Measurements from ENCODE around the gene FBRSL1. TPM values are rescaled to one million over a fixed set of nuclear protein-coding genes. Genes with fewer than 3 reads are reported as not detected.
A peak's percentile ranks its signal among the peaks of the same experiment; 100 is the strongest.

The FBRSL1 gene
- total RNA-seq, 3 donors from 2014 or later (not counting 1 experiment from before 2014, with no cell fraction given), result 67.5 to 78.0 (median 76.2) TPM

DNA sequence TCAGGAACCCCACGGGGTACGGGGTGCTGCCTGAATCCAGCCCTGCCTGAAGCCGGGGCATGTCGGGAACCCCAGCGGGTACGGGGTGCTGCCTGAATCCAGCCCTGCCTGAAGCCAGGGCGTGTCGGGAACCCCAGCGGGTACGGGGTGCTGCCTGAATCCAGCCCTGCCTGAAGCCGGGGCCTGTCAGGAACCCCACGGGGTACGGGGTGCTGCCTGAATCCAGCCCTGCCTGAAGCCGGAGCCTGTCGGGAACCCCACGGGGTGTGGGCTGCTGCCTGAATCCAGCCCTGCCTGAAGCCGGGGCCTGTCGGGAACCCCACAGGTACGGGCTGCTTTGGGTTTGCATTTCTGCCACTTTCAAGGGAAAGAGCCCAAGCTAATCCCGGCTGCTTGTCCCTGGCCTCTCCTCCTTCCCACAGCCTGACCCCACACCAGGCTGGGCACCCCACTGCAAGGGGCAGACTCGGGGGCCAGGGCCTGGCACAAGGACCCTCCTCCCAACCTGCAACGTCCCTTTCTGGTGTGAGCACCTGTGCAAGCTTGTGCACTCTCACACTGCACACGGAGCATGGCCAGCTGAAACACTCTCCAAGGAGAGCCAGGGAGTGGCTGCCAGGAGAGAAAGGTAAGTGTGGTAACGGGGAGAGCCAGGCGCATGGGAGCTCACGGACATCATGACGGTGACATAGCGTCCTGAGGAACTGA lies 5.6 kb upstream of the FBRSL1 start:
- H3K4me3 Mint-ChIP-seq, result no peak overlapping the region
- WGBS (ENCODE audit: insufficient coverage), result 93% methylated on average over 28 of the region's 28 CpGs
- H3K9me3 Mint-ChIP-seq, result no peaks in the 10 kb centered on the region
- no peaks in the 10 kb centered on the region for H3K27me3 ChIP-seq (ENCODE audit: control insufficient read depth, insufficient read depth, low read length)
- TF ChIP-seq, protein P1, sequence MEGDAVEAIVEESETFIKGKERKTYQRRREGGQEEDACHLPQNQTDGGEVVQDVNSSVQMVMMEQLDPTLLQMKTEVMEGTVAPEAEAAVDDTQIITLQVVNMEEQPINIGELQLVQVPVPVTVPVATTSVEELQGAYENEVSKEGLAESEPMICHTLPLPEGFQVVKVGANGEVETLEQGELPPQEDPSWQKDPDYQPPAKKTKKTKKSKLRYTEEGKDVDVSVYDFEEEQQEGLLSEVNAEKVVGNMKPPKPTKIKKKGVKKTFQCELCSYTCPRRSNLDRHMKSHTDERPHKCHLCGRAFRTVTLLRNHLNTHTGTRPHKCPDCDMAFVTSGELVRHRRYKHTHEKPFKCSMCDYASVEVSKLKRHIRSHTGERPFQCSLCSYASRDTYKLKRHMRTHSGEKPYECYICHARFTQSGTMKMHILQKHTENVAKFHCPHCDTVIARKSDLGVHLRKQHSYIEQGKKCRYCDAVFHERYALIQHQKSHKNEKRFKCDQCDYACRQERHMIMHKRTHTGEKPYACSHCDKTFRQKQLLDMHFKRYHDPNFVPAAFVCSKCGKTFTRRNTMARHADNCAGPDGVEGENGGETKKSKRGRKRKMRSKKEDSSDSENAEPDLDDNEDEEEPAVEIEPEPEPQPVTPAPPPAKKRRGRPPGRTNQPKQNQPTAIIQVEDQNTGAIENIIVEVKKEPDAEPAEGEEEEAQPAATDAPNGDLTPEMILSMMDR (IDR thresholded peaks at IDR 0.05), result no peak
- no peak overlapping the region for H3K27ac Mint-ChIP-seq
- no peak for DNase-seq
- intact Hi-C loops (cut with micrococcal nuclease), result no loop called here
- no peaks in the 10 kb centered on the region for H3K9me3 ChIP-seq (ENCODE audit: control insufficient read depth, insufficient read depth, low read length)
- H3K4me1 Mint-ChIP-seq, result peaks cover 23 to 45% of the 10 kb centered on the region in 2 donors
- H3K36me3 ChIP-seq (ENCODE audit: control insufficient read depth, insufficient read depth, low read length), result no peaks in the 10 kb centered on the region
- peaks cover 0 to 8% of the 10 kb centered on the region in 2 donors for H3K27me3 Mint-ChIP-seq (ENCODE audit: low read depth in 2 of 2)
- no peak overlapping the region for H3K27ac ChIP-seq (ENCODE audit: low read length)
- no peaks in the 10 kb centered on the region for H3K36me3 Mint-ChIP-seq
- no peak for ATAC-seq
- no peak overlapping the region for H3K4me3 ChIP-seq (ENCODE audit: low read length)
- H3K4me1 ChIP-seq (ENCODE audit: control insufficient read depth, insufficient read depth, low read length), result peaks cover 48% of the 10 kb centered on the region

DNA sequence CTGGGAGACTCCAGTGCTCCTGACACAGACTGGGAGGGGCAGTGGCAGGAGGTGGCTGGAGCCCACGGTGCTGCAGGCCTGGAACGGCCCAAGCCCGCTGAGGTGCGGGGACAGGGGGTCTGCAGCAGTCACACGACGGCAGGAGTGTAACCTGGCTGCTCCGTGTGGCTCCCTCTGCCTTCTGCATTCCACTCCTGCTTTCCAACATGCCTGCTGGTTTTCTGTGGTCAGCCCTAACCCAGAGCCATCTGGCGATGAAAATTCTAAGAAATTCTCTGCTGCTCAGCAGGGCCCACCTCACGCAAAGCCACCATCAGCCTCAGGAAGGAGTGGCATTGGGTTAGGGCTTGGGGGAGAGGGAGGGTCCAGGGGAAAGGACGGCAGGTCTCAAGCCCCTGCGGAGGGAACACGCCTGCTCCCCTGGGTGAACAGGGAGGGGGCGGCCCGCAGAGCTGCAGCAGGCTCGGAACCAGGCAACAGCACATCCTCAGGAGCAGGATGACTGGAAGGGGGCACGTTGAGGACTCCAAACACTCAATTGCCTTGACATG lies 5.0 kb upstream of the FBRSL1 start:
- H3K27me3 ChIP-seq (ENCODE audit: control insufficient read depth, insufficient read depth, low read length), result no peaks in the 10 kb centered on the region
- H3K4me3 Mint-ChIP-seq, result no peak overlapping the region
- TF ChIP-seq, protein P1 (IDR thresholded peaks at IDR 0.05), result no peak
- H3K4me1 ChIP-seq (ENCODE audit: control insufficient read depth, insufficient read depth, low read length), result peaks cover 48% of the 10 kb centered on the region
- DNase-seq (no peak), ATAC-seq (no peak)
- no peaks in the 10 kb centered on the region for H3K36me3 Mint-ChIP-seq
- intact Hi-C loops (cut with micrococcal nuclease), result no loop called here
- H3K36me3 ChIP-seq (ENCODE audit: control insufficient read depth, insufficient read depth, low read length), result no peaks in the 10 kb centered on the region
- WGBS (ENCODE audit: insufficient coverage), result 86% methylated on average over 16 of the region's 16 CpGs
- H3K4me3 ChIP-seq (ENCODE audit: low read length), result no peak overlapping the region
- H3K4me1 Mint-ChIP-seq, result peaks cover 23 to 45% of the 10 kb centered on the region in 2 donors
- peaks cover 0 to 3% of the 10 kb centered on the region in 2 donors for H3K27me3 Mint-ChIP-seq (ENCODE audit: low read depth in 2 of 2)
- H3K27ac Mint-ChIP-seq, result no peak overlapping the region
- no peaks in the 10 kb centered on the region for H3K9me3 Mint-ChIP-seq
- no peak overlapping the region for H3K27ac ChIP-seq (ENCODE audit: low read length)
- no peaks in the 10 kb centered on the region for H3K9me3 ChIP-seq (ENCODE audit: control insufficient read depth, insufficient read depth, low read length)

DNA sequence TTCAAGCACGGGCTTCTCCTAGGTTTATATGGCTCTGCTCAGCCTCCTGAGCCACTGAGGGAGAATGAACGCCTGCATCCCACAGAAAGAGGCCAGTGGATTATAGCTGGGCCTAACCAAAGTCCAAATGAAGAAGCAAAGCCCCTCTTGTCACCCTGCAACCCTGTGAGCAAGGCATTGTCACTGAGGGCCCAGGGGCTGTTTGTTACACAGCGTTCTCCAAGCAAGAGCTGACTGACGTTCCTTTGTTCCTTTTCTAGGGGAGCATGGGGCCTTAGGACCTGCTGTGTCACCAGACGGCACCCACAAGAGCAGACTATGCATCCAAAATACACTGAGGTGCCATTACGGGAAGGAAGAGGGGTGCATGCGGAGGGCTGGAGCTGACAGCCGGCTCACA lies 4.3 kb upstream of the FBRSL1 start:
- H3K9me3 Mint-ChIP-seq, result no peaks in the 10 kb centered on the region
- Histone ChIP-seq H3K27me3 (ENCODE audit: control insufficient read depth, insufficient read depth, low read length) (no peaks in the 10 kb centered on the region), H3K4me3 (ENCODE audit: low read length) (no peak overlapping the region), H3K27ac (ENCODE audit: low read length) (no peak overlapping the region), H3K4me1 (ENCODE audit: control insufficient read depth, insufficient read depth, low read length) (peaks cover 43% of the 10 kb centered on the region), H3K36me3 (ENCODE audit: control insufficient read depth, insufficient read depth, low read length) (no peaks in the 10 kb centered on the region), H3K9me3 (ENCODE audit: control insufficient read depth, insufficient read depth, low read length) (no peaks in the 10 kb centered on the region)
- H3K27me3 Mint-ChIP-seq (ENCODE audit: low read depth in 2 of 2), result peaks cover 0 to 3% of the 10 kb centered on the region in 2 donors
- peaks cover 23 to 45% of the 10 kb centered on the region in 2 donors for H3K4me1 Mint-ChIP-seq
- TF ChIP-seq, protein P1 (IDR thresholded peaks at IDR 0.05), result no peak
- intact Hi-C loops (cut with micrococcal nuclease), result no loop called here
- peak overlapping the region; percentile 60 for H3K4me3 Mint-ChIP-seq
- peak overlapping the region; percentile 94 for H3K27ac Mint-ChIP-seq
- H3K36me3 Mint-ChIP-seq, result no peaks in the 10 kb centered on the region
- DNase-seq, result no peak
- WGBS (ENCODE audit: insufficient coverage), result 94% methylated on average over 8 of the region's 8 CpGs
- ATAC-seq, result no peak

Measured in natural killer cell (primary cell).